ENCODE results near the gene MRPL49. TPM values are rescaled to one million over a fixed set of nuclear protein-coding genes. Genes with fewer than 3 reads are reported as not detected.

The MRPL49 gene
- total and polyA plus RNA-seq, 2 of the 13 experiments (the other 11 are each of a cell fraction or from before 2014, with no cell fraction given) = 39.2 to 53.3 TPM

DNA sequence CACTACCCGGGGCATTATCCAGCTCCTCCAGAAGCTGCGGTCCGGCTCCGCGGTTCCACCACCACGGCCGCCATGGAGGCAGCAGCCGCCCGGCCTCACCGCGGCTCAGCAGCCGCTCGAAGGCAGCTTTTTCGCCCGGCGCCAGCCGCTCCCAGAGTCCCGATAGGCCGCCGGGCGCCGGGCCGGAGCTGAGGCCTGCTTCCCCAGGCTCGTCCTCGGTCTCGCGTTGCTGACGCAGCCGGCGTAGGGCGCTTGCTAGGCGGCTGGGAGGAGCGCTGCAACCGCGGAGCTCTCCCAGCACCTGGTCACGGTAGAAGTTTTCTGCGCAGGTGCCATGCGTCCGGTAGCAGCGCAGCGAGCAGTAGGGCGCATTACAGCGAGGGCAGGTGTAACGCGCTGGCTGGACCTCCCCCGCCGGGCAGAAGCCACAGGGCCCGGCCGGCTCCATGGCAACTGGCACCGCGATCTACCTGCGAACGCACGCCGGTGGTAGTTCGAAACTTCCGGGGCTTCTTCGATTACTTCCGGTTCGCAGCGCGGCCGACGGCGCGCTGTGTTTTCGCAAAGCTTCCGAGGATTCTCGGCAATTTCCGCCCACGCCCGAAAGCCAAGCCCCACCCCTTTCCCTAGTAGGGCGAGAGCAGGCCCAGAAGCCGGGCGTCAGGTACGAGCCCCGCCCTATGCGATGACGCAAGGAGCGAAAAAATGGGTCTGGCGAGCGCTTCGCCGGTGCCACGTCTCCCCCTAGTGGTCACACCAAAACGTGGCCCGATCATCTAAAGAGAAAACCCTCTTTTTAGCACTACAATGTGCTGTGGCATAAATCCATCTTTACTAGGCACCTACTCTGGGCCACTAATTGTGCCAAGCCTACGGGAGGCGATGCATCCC lies 4.7 kb upstream of the MRPL49 start, which contains the start of gene ZNHIT2 (continued):
- TF ChIP-seq, protein P1, sequence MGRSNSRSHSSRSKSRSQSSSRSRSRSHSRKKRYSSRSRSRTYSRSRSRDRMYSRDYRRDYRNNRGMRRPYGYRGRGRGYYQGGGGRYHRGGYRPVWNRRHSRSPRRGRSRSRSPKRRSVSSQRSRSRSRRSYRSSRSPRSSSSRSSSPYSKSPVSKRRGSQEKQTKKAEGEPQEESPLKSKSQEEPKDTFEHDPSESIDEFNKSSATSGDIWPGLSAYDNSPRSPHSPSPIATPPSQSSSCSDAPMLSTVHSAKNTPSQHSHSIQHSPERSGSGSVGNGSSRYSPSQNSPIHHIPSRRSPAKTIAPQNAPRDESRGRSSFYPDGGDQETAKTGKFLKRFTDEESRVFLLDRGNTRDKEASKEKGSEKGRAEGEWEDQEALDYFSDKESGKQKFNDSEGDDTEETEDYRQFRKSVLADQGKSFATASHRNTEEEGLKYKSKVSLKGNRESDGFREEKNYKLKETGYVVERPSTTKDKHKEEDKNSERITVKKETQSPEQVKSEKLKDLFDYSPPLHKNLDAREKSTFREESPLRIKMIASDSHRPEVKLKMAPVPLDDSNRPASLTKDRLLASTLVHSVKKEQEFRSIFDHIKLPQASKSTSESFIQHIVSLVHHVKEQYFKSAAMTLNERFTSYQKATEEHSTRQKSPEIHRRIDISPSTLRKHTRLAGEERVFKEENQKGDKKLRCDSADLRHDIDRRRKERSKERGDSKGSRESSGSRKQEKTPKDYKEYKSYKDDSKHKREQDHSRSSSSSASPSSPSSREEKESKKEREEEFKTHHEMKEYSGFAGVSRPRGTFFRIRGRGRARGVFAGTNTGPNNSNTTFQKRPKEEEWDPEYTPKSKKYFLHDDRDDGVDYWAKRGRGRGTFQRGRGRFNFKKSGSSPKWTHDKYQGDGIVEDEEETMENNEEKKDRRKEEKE (IDR thresholded peaks at IDR 0.05) = no peak
- TF ChIP-seq, protein P2, sequence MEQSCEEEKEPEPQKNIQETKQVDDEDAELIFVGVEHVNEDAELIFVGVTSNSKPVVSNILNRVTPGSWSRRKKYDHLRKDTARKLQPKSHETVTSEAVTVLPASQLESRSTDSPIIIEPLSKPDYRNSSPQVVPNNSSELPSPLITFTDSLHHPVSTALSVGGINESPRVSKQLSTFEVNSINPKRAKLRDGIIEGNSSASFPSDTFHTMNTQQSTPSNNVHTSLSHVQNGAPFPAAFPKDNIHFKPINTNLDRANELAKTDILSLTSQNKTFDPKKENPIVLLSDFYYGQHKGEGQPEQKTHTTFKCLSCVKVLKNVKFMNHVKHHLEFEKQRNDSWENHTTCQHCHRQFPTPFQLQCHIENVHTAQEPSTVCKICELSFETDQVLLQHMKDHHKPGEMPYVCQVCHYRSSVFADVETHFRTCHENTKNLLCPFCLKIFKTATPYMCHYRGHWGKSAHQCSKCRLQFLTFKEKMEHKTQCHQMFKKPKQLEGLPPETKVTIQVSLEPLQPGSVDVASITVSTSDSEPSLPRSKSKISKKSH (CRISPR knock-in tag; IDR thresholded peaks at IDR 0.05; ENCODE audit: borderline replicate concordance) = peak; percentile 80
- TF ChIP-seq, protein P3, sequence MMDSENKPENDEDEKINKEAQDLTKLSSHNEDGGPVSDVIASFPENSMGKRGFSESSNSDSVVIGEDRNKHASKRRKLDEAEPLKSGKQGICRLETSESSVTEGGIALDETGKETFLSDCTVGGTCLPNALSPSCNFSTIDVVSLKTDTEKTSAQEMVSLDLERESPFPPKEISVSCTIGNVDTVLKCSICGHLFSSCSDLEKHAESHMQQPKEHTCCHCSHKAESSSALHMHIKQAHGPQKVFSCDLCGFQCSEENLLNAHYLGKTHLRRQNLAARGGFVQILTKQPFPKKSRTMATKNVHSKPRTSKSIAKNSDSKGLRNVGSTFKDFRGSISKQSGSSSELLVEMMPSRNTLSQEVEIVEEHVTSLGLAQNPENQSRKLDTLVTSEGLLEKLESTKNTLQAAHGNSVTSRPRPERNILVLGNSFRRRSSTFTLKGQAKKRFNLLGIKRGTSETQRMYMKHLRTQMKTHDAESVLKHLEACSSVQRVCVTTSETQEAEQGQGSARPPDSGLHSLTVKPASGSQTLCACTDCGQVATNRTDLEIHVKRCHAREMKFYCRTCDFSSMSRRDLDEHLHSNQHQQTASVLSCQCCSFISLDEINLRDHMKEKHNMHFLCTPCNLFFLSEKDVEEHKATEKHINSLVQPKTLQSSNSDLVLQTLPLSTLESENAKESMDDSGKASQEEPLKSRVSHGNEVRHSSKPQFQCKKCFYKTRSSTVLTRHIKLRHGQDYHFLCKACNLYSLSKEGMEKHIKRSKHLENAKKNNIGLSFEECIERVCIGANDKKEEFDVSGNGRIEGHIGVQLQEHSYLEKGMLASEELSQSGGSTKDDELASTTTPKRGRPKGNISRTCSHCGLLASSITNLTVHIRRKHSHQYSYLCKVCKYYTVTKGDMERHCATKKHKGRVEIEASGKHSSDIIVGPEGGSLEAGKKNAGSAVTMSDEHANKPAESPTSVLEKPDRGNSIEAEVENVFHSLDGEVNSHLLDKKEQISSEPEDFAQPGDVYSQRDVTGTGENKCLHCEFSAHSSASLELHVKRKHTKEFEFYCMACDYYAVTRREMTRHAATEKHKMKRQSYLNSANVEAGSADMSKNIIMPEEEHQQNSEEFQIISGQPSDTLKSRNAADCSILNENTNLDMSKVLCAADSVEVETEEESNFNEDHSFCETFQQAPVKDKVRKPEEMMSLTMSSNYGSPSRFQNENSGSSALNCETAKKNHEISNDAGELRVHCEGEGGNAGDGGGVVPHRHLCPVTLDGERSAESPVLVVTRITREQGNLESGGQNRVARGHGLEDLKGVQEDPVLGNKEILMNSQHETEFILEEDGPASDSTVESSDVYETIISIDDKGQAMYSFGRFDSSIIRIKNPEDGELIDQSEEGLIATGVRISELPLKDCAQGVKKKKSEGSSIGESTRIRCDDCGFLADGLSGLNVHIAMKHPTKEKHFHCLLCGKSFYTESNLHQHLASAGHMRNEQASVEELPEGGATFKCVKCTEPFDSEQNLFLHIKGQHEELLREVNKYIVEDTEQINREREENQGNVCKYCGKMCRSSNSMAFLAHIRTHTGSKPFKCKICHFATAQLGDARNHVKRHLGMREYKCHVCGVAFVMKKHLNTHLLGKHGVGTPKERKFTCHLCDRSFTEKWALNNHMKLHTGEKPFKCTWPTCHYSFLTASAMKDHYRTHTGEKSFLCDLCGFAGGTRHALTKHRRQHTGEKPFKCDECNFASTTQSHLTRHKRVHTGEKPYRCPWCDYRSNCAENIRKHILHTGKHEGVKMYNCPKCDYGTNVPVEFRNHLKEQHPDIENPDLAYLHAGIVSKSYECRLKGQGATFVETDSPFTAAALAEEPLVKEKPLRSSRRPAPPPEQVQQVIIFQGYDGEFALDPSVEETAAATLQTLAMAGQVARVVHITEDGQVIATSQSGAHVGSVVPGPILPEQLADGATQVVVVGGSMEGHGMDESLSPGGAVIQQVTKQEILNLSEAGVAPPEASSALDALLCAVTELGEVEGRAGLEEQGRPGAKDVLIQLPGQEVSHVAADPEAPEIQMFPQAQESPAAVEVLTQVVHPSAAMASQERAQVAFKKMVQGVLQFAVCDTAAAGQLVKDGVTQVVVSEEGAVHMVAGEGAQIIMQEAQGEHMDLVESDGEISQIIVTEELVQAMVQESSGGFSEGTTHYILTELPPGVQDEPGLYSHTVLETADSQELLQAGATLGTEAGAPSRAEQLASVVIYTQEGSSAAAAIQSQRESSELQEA (CRISPR knock-in tag; IDR thresholded peaks at IDR 0.05; ENCODE audit: not compliant biosample characterization) = peak; percentile 73
- TF ChIP-seq, protein P4, sequence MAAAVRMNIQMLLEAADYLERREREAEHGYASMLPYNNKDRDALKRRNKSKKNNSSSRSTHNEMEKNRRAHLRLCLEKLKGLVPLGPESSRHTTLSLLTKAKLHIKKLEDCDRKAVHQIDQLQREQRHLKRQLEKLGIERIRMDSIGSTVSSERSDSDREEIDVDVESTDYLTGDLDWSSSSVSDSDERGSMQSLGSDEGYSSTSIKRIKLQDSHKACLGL (CRISPR knock-in tag; IDR thresholded peaks at IDR 0.05) = 0 out of 2 replicates have a peak, but pooled peaks have one; percentile 71
- TF ChIP-seq, protein P5, sequence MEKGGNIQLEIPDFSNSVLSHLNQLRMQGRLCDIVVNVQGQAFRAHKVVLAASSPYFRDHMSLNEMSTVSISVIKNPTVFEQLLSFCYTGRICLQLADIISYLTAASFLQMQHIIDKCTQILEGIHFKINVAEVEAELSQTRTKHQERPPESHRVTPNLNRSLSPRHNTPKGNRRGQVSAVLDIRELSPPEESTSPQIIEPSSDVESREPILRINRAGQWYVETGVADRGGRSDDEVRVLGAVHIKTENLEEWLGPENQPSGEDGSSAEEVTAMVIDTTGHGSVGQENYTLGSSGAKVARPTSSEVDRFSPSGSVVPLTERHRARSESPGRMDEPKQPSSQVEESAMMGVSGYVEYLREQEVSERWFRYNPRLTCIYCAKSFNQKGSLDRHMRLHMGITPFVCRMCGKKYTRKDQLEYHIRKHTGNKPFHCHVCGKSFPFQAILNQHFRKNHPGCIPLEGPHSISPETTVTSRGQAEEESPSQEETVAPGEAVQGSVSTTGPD (CRISPR knock-in tag; IDR thresholded peaks at IDR 0.05) = no peak
- TF ChIP-seq, protein P6, sequence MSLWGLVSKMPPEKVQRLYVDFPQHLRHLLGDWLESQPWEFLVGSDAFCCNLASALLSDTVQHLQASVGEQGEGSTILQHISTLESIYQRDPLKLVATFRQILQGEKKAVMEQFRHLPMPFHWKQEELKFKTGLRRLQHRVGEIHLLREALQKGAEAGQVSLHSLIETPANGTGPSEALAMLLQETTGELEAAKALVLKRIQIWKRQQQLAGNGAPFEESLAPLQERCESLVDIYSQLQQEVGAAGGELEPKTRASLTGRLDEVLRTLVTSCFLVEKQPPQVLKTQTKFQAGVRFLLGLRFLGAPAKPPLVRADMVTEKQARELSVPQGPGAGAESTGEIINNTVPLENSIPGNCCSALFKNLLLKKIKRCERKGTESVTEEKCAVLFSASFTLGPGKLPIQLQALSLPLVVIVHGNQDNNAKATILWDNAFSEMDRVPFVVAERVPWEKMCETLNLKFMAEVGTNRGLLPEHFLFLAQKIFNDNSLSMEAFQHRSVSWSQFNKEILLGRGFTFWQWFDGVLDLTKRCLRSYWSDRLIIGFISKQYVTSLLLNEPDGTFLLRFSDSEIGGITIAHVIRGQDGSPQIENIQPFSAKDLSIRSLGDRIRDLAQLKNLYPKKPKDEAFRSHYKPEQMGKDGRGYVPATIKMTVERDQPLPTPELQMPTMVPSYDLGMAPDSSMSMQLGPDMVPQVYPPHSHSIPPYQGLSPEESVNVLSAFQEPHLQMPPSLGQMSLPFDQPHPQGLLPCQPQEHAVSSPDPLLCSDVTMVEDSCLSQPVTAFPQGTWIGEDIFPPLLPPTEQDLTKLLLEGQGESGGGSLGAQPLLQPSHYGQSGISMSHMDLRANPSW (CRISPR knock-in tag; IDR thresholded peaks at IDR 0.05; ENCODE audit: borderline replicate concordance) = no peak
- peak; percentile 89 for TF ChIP-seq ATF1 (CRISPR knock-in tag; IDR thresholded peaks at IDR 0.05)

All from HepG2 (cell line).